IMR-90 (cell line): Measurements from ENCODE around the gene C1orf159. TPM values are rescaled to one million over a fixed set of nuclear protein-coding genes. Genes with fewer than 3 reads are reported as not detected.
A peak's percentile ranks its signal among the peaks of the same experiment; 100 is the strongest.

Experiments used
- ATAC-seq: fragments of 200-7000 bp; cut with Tn5 transposase; 2 replicates; pipeline ENCODE4 v1.9.1; 2020; ENCODE audit warnings: low read depth, mild to moderate bottlenecking, moderate library complexity
- BruUV-seq: library from RNA; stranded (reverse); fragments of 400-500 nt; replicated peaks from 2 replicates; lab custom pipeline; 2021; lab: Mats Ljungman, UMichigan
- CTCF ChIA-PET: fragments of 300-600 bp; formaldehyde crosslinking; extraction: SDS; loops from one replicate; lab custom pipeline; 2021; ENCODE audit warnings: antibody characterized with exemption; lab: Yijun Ruan, JAX
- POLR2A ChIA-PET: fragments of 300-600 bp; sonication (Branson Sonifier 250); formaldehyde crosslinking; loops from one replicate; lab custom pipeline; 2022; ENCODE audit warnings: antibody characterized with exemption; ENCODE audit not compliant: unreplicated experiment; lab: Charles Lee
- DNase-seq: peaks from one replicate; pipeline ENCODE4 v3.0.0; 2013
- H2AFZ ChIP-seq: replicated peaks from 2 replicates; pipeline ENCODE3; 2013; ENCODE audit warnings: low read length, mild to moderate bottlenecking; ENCODE audit not compliant: poor library complexity
- H2AK5ac ChIP-seq: 2 replicates; pipeline ENCODE4 v1.6.1; 2013; ENCODE audit warnings: low read depth, low read length, inconsistent platforms
- H2AK9ac ChIP-seq: replicated peaks from 2 replicates; pipeline ENCODE3; 2013; ENCODE audit warnings: mild to moderate bottlenecking, low read depth, low read length, moderate library complexity; ENCODE audit not compliant: poor library complexity
- H2BK120ac ChIP-seq: 2 replicates; pipeline ENCODE4 v1.6.1; 2013; ENCODE audit warnings: low read depth, low read length, inconsistent platforms
- H2BK15ac ChIP-seq: 3 replicates; pipeline ENCODE4 v1.6.1; 2013; ENCODE audit warnings: low read depth, low read length, inconsistent platforms
- H2BK20ac ChIP-seq: 2 replicates; pipeline ENCODE4 v1.6.1; 2013; ENCODE audit warnings: low read depth, mild to moderate bottlenecking, inconsistent platforms, low read length, moderate library complexity
- H2BK5ac ChIP-seq: 2 replicates; pipeline ENCODE4 v1.6.1; 2013; ENCODE audit warnings: mild to moderate bottlenecking, low read depth, low read length, inconsistent platforms; ENCODE audit not compliant: poor library complexity, severe bottlenecking
- H3K14ac ChIP-seq: replicated peaks from 2 replicates; pipeline ENCODE4 v1.6.1; 2013; ENCODE audit warnings: low read depth, low read length, inconsistent platforms
- H3K18ac ChIP-seq: 2 replicates; pipeline ENCODE4 v1.6.1; 2013; ENCODE audit warnings: low read depth, low read length, control low read depth
- H3K23ac ChIP-seq: 2 replicates; pipeline ENCODE4 v1.6.1; 2013; ENCODE audit warnings: low read depth, low read length, inconsistent platforms
- H3K27ac ChIP-seq: 2 replicates; pipeline ENCODE4 v1.5.1; 2013; ENCODE audit warnings: mild to moderate bottlenecking, control low read depth, low read length; ENCODE audit not compliant: insufficient read depth
- H3K27me3 ChIP-seq: 2 replicates; pipeline ENCODE4 v1.6.1; 2013; ENCODE audit warnings: low read length; ENCODE audit not compliant: control insufficient read depth, insufficient read depth
- H3K36me3 ChIP-seq: 2 replicates; pipeline ENCODE4 v1.6.1; 2013; ENCODE audit warnings: low read length, mixed read lengths; ENCODE audit not compliant: control insufficient read depth, insufficient read depth
- H3K4ac ChIP-seq: 2 replicates; pipeline ENCODE4 v1.6.1; 2013; ENCODE audit warnings: low read depth, low read length, inconsistent platforms
- H3K4me1 ChIP-seq: 2 replicates; pipeline ENCODE4 v1.6.1; 2013; ENCODE audit warnings: low read length, mixed read lengths; ENCODE audit not compliant: control insufficient read depth, insufficient read depth
- H3K4me2 ChIP-seq: 2 replicates; pipeline ENCODE4 v1.6.1; 2013; ENCODE audit warnings: low read depth, mild to moderate bottlenecking, control low read depth, low read length, moderate library complexity
- H3K4me3 ChIP-seq: 2 replicates; pipeline ENCODE4 v1.5.1; 2013; ENCODE audit warnings: low read depth, mild to moderate bottlenecking, control low read depth, low read length, moderate library complexity; ENCODE audit not compliant: insufficient read depth
- H3K56ac ChIP-seq: 2 replicates; pipeline ENCODE4 v1.6.1; 2013; ENCODE audit warnings: low read length, inconsistent platforms; ENCODE audit not compliant: insufficient read depth; ENCODE audit errors: extremely low read depth
- H3K79me1 ChIP-seq, 2 experiments: 2 replicates each; pipeline ENCODE4 v1.6.1; 2013; ENCODE audit warnings: low read length in 2 of 2, inconsistent platforms in 1 of 2, low read depth in 1 of 2
- H3K9ac ChIP-seq: 2 replicates; pipeline ENCODE4 v1.6.1; 2013; ENCODE audit warnings: low read depth, low read length, control low read depth
- H3K9me1 ChIP-seq: 2 replicates; pipeline ENCODE4 v1.6.1; 2013; ENCODE audit warnings: low read length, inconsistent platforms; ENCODE audit not compliant: insufficient read depth
- H3K9me3 ChIP-seq: 2 replicates; pipeline ENCODE4 v1.6.1; 2013; ENCODE audit warnings: low read length; ENCODE audit not compliant: control insufficient read depth, insufficient read depth
- H4K20me1 ChIP-seq: 2 replicates; pipeline ENCODE4 v1.6.1; 2013; ENCODE audit warnings: low read length, inconsistent platforms; ENCODE audit not compliant: insufficient read depth
- H4K5ac ChIP-seq: 2 replicates; pipeline ENCODE4 v1.6.1; 2013; ENCODE audit warnings: mild to moderate bottlenecking, low read depth, low read length, control low read depth
- H4K8ac ChIP-seq, 2 experiments: 2 replicates each; pipeline ENCODE4 v1.6.1; 2013; ENCODE audit warnings: low read depth in 2 of 2, low read length in 2 of 2, control low read depth in 1 of 2, inconsistent platforms in 1 of 2
- H4K91ac ChIP-seq: 2 replicates; pipeline ENCODE4 v1.6.1; 2013; ENCODE audit warnings: low read depth, low read length, inconsistent platforms; ENCODE audit not compliant: insufficient read depth
- MAFK ChIP-seq: IDR thresholded peaks from 2 replicates; pipeline ENCODE4 v1.6.1; 2012; ENCODE audit warnings: low read depth, low read length, improper control_type of control experiment
- USF2 ChIP-seq: fragments of 150-350 bp; IDR thresholded peaks from 2 replicates; pipeline ENCODE4 v1.6.1; 2017; ENCODE audit warnings: mild to moderate bottlenecking, antibody characterized with exemption, low read length, low read depth
- WGBS, 2 experiments: methylation state at CpG; one replicate each; pipeline versions ENCODE4 v1.1.5 to v1.1.7; 2013; ENCODE audit warnings: missing lambda C conversion rate in 2 of 2; ENCODE audit not compliant: insufficient read length in 1 of 2; ENCODE audit errors: extremely low coverage in 2 of 2; 5-methylcytosine and 5-hydroxymethylcytosine counted together
- dilution Hi-C: fragments of 300-500 bp; cut with HindIII; formaldehyde crosslinking; loops from one replicate; pipeline ENCODE4 v1.14.3; 2018; ENCODE audit warnings: low sequenced_read_pairs; ENCODE audit not compliant: unreplicated experiment
- in situ Hi-C: fragments of 300-500 bp; cut with MboI; formaldehyde crosslinking; loops from 3 replicates; pipeline ENCODE4 v1.14.3; 2019; ENCODE audit warnings: low sequenced_read_pairs, inconsistent platforms, mixed read lengths
- intact Hi-C: fragments of 100-400 bp; cut with micrococcal nuclease; formaldehyde crosslinking; loops from 2 replicates; pipeline ENCODE4 v1.10.0; 2022
- polyA plus RNA-seq, 3 experiments: library from polyadenylated mRNA; depleted of rRNA; stranded (reverse); fragments of >200 nt; gene quantifications; 2 replicates each; pipeline ENCODE4 v1.2.3, GENCODE V29; 2012; ENCODE audit warnings: low replicate concordance in 1 of 3
- total RNA-seq: library from RNA; depleted of rRNA; stranded (reverse); fragments of >200 nt; gene quantifications from 2 replicates; pipeline ENCODE4 v1.2.3, GENCODE V29; 2012

C1orf159 gene
- total and polyA plus RNA-seq, 2 of the 4 experiments (the other 2 are of a cell fraction), result 2.9 to 12.6 TPM

- Histone ChIP-seq H3K56ac (no peak overlapping the region), H3K79me1 (0 out of 4 replicates have a peak, but pooled peaks cover 0 to 4% of the 10 kb centered on the region in 2 experiments), H4K8ac (no peak overlapping the region), H2AFZ (no peak overlapping the region), H3K9me1 (0 out of 2 replicates have a peak, but pooled peaks cover 4% of the 10 kb centered on the region), H4K20me1 (no peaks in the 10 kb centered on the region), H4K5ac (no peak overlapping the region), H3K14ac (no peak overlapping the region), H3K4me2 (no peak overlapping the region), H3K9ac (no peak overlapping the region), H2BK120ac (no peak overlapping the region), H2AK9ac (no peak overlapping the region), H3K4me1 (peaks cover 15% of the 10 kb centered on the region), H4K91ac (no peak overlapping the region), H3K27me3 (peaks cover under 1% of the 10 kb centered on the region; the same call in 1 of the 2 replicates), H3K4ac (no peak overlapping the region), H2BK5ac (no peak overlapping the region), H2BK20ac (no peak overlapping the region), H2BK15ac (no peak overlapping the region), H3K9me3 (no peaks in the 10 kb centered on the region), H3K18ac (no peak overlapping the region), H3K36me3 (no peaks in the 10 kb centered on the region), H3K27ac (no peak overlapping the region), H3K4me3 (no peak overlapping the region), H2AK5ac (no peak overlapping the region), H3K23ac (no peak overlapping the region)
- no peak for ATAC-seq
- POLR2A ChIA-PET, result no interaction called here
- dilution Hi-C loops (no loop called here), intact Hi-C loops (no loop called here), in situ Hi-C loops (no loop called here)
- peak; percentile 47; the same call in 1 of the 2 replicates for TF ChIP-seq USF2
- TF ChIP-seq MAFK, result no peak
- WGBS, 2 experiments, result 68% methylated on average over 5 of the region's 20 CpGs; no CpG with 5 or more reads in 1 of the 2 experiments
- CTCF ChIA-PET, result no interaction called here
- no peak for DNase-seq
- no TSS peak for BruUV-seq
Measured at GRCh38 chr1:1065265-1065939, 50.5 kb downstream of the C1orf159 start.
